ENCODE measurements around the gene NBEA.

NBEA gene

GRCh38 chr13:35477386-35477946 is 535.4 kb downstream of the NBEA start:
- DNase-seq = no peak

GRCh38 chr13:35478271-35479037 is 536.4 kb downstream of the NBEA start:
- no peak for DNase-seq

GRCh38 chr13:35479038-35479492 is 537.0 kb downstream of the NBEA start:
- DNase-seq = no peak

- no peak for DNase-seq
Measured at GRCh38 chr13:35479706-35480105, 537.6 kb downstream of the NBEA start.

GRCh38 chr13:35480346-35480745 is 538.3 kb downstream of the NBEA start:
- no peak for DNase-seq

GRCh38 chr13:35481777-35482176 is 539.7 kb downstream of the NBEA start:
- DNase-seq = no peak

- DNase-seq = no peak
Measured at GRCh38 chr13:35482527-35482926, 540.5 kb downstream of the NBEA start.

GRCh38 chr13:35483761-35484160 is 541.7 kb downstream of the NBEA start:
- DNase-seq = no peak

GRCh38 chr13:35484384-35484783 is 542.3 kb downstream of the NBEA start:
- DNase-seq = no peak

GRCh38 chr13:35485424-35485823 is 543.4 kb downstream of the NBEA start:
- DNase-seq = no peak

- DNase-seq = no peak
Measured at GRCh38 chr13:35489050-35489449, 547.0 kb downstream of the NBEA start.

GRCh38 chr13:35496006-35496405 is 553.9 kb downstream of the NBEA start:
- no peak for DNase-seq

GRCh38 chr13:35496761-35497386 is 554.8 kb downstream of the NBEA start:
- no peak for DNase-seq

- no peak for DNase-seq
Measured at GRCh38 chr13:35498231-35498630, 556.2 kb downstream of the NBEA start.

- no peak for DNase-seq
Measured at GRCh38 chr13:35499196-35499662, 557.2 kb downstream of the NBEA start.

GRCh38 chr13:35499676-35500075 is 557.6 kb downstream of the NBEA start:
- DNase-seq = no peak

GRCh38 chr13:35500144-35500543 is 558.1 kb downstream of the NBEA start:
- DNase-seq = no peak

GRCh38 chr13:35501661-35502235 is 559.7 kb downstream of the NBEA start:
- no peak for DNase-seq

- no peak for DNase-seq
Measured at GRCh38 chr13:35502456-35502855, 560.4 kb downstream of the NBEA start.

- no peak for DNase-seq
Measured at GRCh38 chr13:35512271-35512920, 570.3 kb downstream of the NBEA start.

GRCh38 chr13:35514061-35514477 is 572.0 kb downstream of the NBEA start:
- DNase-seq = no peak

GRCh38 chr13:35514801-35515502 is 572.9 kb downstream of the NBEA start:
- no peak for DNase-seq

All from T-helper 1 cell (primary cell).